Measurements from ENCODE around the gene DDX4. TPM values are rescaled to one million over a fixed set of nuclear protein-coding genes. Genes with fewer than 3 reads are reported as not detected.

Gene DDX4
- total RNA-seq = not detected

GRCh38 chr5:55737793-55738192 is at the start of gene DDX4:
Gene DDX4, plus strand, starts transcription at chr5:55738061. Its CDS starts 903 bp downstream, at chr5:55738964.

GRCh38 chr5:55712023-55712859 is 25.6 kb upstream of the DDX4 start, which contains the start of gene SLC38A9:
Gene SLC38A9, minus strand, starts transcription at chr5:55712324. Its CDS starts 14,366 bp downstream, at chr5:55697958.

GRCh38 chr5:55850839-55851674 is 113.2 kb downstream of the DDX4 start, which contains the start of gene IL31RA:
Gene IL31RA, plus strand, starts transcription at chr5:55851357. Its CDS starts 214 bp downstream, at chr5:55851571.

Small RNA genes lying within 50 kb of the gene (small RNA-seq; reads per million reads assigned to genes)
- gene AC016632.1 = not detected
- gene RNA5SP183 = not detected

Other genes with a start within 250 kb of the DDX4 start
- gene PLPP1, start 203.1 kb upstream of the DDX4 start, total RNA-seq = 36.0 TPM
- 64.8 TPM for gene SLC38A9, start 25.7 kb upstream of the DDX4 start, total RNA-seq
- 0.23 TPM for gene IL31RA, start 113.3 kb downstream of the DDX4 start, total RNA-seq

Data from diencephalon (tissue), 1 donor.